Measurements from ENCODE around the gene MRPL45.
"Not testable (repeated sequence)": the region's sequence is repeated elsewhere in the genome, so short reads cannot be mapped to it uniquely, and the experiment has no call there.

Gene MRPL45
- 11.2 to 41.2 (median 21.8) reads per million in 3 experiments for total RNA-seq

DNA sequence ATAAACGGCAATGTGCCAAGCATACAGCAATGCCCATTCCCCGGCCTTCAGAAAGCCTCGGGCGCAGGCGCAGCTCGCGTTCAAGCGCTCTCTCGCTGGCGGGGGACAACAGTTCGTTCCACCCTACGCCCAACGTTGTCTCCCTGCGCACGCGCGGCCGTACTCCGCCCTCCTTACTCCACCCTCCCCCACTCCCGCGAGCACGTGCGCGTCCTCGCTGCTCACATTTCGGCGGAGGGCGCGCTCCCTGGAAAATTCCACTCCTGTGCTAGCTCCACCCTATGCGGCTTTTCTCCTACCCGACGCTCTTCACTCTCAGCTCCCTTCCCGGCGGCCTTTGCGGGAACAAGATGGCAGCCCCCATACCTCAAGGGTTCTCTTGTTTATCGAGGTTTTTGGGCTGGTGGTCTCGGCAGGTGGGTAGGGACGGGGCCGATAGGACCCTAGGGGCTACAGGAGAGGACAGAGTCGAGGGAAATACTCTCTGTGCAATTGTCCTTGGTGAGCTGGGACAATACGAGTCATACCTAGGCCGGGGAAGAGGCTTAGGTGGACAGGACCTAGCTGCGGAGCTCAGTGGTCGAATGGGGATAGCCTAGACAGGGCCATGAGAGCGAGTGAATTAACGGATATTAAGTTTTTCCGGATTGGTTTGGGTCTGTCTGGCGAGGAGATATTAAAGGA, at the start of gene MRPL45:
Gene MRPL45 (plus strand): TSS at position 335 of the 684 bp plus-strand sequence. CDS start 16 bp downstream, at position 351.
- peak; percentile 97 for DNase-seq

- not testable (repeated sequence) for DNase-seq
These were observed 43.8 kb upstream of the MRPL45 start for GRCh38 chr17:38253191-38253590.

DNA sequence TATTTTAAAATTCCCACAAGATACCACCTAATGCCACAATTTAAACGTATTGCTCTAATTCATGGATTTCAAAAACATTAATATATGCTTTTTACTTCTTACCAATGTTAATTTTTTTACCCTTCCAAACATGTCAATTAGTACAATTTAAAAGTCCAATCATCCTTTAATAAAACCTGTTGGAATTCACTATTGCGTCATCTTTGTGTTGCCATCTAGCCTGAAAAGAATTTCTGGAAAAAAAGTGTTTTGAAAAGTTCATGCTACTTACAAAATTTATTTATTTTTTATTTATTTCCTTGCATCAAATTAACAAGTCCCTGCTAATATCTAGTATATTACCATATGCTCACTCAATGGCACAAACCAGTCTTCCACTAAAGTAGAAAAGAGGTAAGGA, 42.6 kb upstream of the MRPL45 start:
- not testable (repeated sequence) for DNase-seq

GRCh38 chr17:38257013-38257621, 39.9 kb upstream of the MRPL45 start:
- peak; percentile 79 for DNase-seq

DNA sequence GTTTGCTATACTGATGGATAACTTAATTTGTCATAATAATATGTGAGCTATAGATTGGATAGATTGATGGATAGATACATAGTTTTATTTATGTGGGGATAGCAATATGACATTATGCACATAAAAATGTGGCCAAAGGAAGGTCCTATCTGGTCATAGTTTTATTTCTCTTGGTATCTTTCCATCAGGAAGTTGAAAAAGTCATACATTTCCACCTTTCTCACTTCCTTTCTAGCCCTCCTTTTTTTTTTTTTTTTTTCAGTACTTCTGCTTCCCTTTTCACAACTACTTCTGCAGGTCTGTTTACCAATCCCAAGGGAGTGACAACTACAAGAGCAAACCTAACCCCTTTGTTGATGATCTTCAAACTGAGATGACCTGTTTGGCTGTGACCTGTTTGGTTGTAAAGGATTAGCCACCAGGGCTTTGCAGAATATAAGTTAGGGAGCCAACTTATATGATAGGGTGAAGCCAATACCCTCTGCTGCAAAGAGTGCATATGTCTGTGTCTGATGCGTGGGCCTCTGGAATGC, 30.9 kb upstream of the MRPL45 start:
- DNase-seq, result not testable (repeated sequence)

- not testable (repeated sequence) for DNase-seq
These were observed 30.4 kb upstream of the MRPL45 start for GRCh38 chr17:38266571-38266970.

GRCh38 chr17:38268138-38268537, 28.8 kb upstream of the MRPL45 start:
- not testable (repeated sequence) for DNase-seq

DNA sequence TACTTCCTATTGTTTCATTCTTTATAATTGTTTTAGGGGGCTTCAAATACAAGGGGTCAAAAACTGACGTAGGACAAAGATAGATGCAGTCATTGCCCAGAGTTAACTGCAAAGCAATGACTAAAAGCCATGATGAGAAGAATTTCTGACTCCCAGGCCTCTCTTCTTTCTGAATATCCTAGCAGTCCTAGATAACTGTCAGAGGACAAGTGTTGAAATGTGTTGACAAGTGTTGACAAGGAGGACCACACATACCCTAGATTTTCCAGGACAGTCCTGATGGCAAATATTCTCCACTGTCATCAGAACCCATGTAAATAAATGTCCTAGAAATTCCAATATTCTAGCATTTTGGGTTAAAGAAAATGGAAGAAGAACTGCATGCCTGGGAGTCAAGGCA, 27.9 kb upstream of the MRPL45 start:
- DNase-seq, result not testable (repeated sequence)

GRCh38 chr17:38269552-38269951, 27.4 kb upstream of the MRPL45 start:
- not testable (repeated sequence) for DNase-seq

- DNase-seq, result not testable (repeated sequence)
These were observed 11.0 kb upstream of the MRPL45 start for GRCh38 chr17:38285994-38286393.

DNA sequence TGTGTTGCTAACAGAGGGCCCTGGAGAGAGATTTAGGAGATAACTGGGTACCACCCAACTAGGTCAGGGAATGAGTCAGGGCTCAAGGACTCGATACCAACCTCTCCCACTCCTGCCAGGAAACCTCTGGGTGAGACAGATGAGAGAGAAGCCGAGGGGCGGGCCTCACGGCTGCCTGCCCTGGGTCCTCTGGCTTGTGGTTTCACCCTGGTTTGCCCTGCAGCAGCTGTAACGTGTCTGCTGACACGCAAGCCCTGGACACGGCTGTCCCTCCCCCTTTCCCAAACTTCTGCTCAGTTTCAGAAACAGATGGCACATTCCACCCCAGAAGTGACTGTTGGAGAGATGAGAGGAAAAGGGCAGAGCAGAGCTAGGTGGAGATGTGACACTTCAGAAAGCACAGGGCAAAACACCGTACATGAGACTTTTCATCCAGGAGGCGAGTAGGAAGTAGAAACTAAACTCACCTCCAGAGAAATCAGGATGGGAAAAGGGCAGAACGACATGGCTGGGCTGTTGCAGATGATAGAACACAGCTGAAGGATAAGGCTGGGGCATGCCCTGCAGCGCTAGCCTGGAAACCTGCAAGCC, 10.4 kb upstream of the MRPL45 start:
- not testable (repeated sequence) for DNase-seq

GRCh38 chr17:38288217-38288827, 8.6 kb upstream of the MRPL45 start:
- not testable (repeated sequence) for DNase-seq

DNA sequence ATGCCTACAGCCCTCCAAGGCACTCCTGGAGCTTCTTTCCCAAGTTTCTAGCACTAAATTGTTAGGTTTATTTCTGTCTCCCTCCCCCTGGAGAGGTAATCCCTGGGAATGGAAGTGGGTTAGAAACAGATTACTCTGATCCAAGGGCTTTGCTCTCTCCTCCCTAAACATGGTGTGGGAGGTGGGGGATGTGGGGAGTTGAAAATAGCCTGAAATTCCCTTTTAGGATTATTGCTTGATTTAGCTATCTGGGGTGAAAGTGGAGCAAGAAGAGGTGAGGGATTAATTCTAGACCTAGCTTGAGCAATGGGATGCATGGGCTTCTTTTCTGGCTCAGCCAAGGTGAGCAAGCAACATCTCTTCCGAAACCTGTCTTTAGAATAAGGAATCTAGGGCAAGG, 7.2 kb upstream of the MRPL45 start:
- not testable (repeated sequence) for DNase-seq

- peak; percentile 11 for DNase-seq
These were observed 1.2 kb upstream of the MRPL45 start for GRCh38 chr17:38295602-38296365.

GRCh38 chr17:38315497-38315896, 18.5 kb downstream of the MRPL45 start:
- no peak for DNase-seq

DNA sequence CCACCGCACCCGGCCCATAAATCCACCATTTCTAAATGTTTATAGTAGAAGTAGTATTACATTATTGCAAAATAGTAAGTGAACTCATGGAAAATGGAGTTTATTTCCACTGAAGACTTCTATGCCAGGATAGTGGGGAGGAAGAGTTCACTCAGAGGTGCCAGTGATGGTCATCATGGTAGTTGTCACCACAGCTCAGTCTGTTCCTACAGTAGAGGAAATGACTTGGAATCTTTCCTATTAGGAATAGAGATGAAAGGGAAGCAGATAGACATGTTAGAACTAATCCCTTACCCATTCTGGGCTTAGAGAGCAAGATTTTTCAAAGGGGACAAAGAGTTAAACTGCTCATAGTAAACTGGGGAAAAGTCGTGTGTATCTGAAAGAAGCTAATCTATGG, 20.1 kb downstream of the MRPL45 start:
- DNase-seq, result no peak

- no peak for DNase-seq
These were observed 23.5 kb downstream of the MRPL45 start for GRCh38 chr17:38320482-38320881.

DNA sequence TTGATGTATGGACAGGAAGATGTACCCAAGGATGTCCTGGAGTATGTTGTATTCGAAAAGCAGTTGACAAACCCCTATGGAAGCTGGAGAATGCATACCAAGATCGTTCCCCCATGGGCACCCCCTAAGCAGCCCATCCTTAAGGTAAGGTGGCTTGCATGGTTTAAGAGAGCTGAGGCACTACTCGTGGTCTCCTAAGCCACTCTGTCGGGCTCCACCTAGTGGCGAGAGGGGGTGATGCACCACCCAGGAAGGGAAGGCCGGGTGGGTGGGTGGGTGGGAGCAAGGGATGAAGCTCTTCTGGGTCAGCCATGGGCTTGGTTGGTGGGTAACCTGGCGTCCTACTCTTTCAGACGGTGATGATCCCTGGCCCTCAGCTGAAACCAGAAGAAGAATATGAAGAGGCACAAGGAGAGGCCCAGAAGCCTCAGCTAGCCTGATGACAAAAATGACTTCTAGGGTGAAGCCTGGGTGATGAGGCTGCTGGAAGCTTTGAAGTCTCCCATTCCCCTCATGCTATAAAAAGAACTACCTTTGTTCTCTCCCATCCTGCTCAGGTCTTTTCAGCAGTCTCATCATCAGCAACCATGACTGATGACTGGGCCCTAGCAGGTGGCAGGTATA, 25.3 kb downstream of the MRPL45 start:
- peak; percentile 48 for DNase-seq

DNA sequence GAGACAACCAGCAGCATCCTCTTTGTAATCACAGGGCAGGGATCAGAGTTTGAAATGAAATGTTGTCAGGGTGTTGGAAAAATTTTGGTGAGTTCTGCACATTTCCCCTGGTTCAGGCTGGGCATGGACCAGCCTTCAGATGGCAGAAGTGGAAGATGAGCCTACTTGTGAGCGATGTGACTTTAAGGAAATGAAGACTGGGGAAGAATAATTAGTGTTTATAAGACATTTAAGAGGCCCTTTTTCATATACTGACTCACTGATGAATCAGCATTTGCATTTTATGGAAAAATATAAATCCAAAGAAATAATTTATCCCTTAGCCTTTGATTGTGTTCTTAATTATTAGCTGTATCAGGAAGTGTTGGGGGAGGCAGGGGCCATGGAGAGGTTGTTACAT, 25.9 kb downstream of the MRPL45 start:
- DNase-seq, result no peak

GRCh38 chr17:38324141-38324697, 27.3 kb downstream of the MRPL45 start:
- DNase-seq, result no peak

DNA sequence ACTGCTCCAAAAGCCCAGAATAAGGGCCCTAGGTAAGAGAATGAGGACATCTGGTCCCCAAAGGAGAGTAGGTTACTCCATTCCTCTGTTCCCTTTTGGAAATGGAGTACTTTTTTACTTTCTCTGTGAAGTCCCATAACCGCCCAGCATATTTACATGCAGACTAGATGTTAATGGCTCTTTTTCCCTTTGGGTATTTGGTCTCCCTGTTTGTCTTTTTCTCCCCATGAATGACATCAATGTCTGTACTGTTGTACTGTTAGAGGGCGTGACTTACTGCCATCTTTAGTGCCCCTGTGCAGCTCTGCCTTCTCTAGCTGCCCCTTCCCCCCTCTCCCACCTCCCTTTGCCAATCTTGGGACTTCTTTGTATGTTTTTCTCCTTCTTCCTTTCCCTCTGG, 27.8 kb downstream of the MRPL45 start:
- no peak for DNase-seq
